SK-N-SH (cell line): ENCODE measurements around the gene NDUFB2.

Experiments
- CTCF ChIP-seq: fragments of 200-600 bp; sonication (generic); IDR thresholded peaks from 2 replicates; pipeline ENCODE4 v1.6.1; 2017; ENCODE audit warnings: antibody characterized with exemption, mild to moderate bottlenecking, moderate library complexity
- JUND ChIP-seq: IDR thresholded peaks from 2 replicates; pipeline ENCODE4 v1.4.0; 2012
- RCOR1 ChIP-seq: fragments of 150-350 bp; IDR thresholded peaks from 2 replicates; pipeline ENCODE4 v1.6.1; 2017; ENCODE audit warnings: antibody characterized with exemption, low read length
- REST ChIP-seq: IDR thresholded peaks from 2 replicates; pipeline ENCODE4 v1.6.1; 2012; ENCODE audit warnings: mild to moderate bottlenecking, low read depth, low read length, moderate library complexity

GRCh38 chr7:140704205-140704604 lies 7.7 kb downstream of the NDUFB2 start:
- TF ChIP-seq JUND (no peak), CTCF (no peak), RCOR1 (no peak), REST (no peak)
